Endothelial cell of umbilical vein (primary cell): ENCODE results near the gene SPECC1L.

Source experiments
- CTCF ChIP-seq, 2 donors: IDR thresholded peaks; 1 replicate in 1 of 2; 2 replicates in 1 of 2; pipeline ENCODE4 v1.5.1; 2011; ENCODE audit warnings: low read length in 2 of 2, mild to moderate bottlenecking in 2 of 2, moderate library complexity in 2 of 2, control low read depth in 1 of 2, inconsistent platforms in 1 of 2, low read depth in 1 of 2; ENCODE audit not compliant: insufficient read depth in 1 of 2; ENCODE audit errors: extremely low read depth in 1 of 2
- EZH2 ChIP-seq: IDR thresholded peaks from 2 replicates; pipeline ENCODE4 v1.6.1; 2012; ENCODE audit warnings: borderline replicate concordance, low read depth, mild to moderate bottlenecking, moderate library complexity, low read length, inconsistent platforms; ENCODE audit not compliant: severe bottlenecking
- JUN ChIP-seq: IDR thresholded peaks from 2 replicates; pipeline ENCODE4 v1.6.1; 2011; ENCODE audit warnings: borderline replicate concordance, low read depth; ENCODE audit not compliant: insufficient read length, insufficient read depth
- MAX ChIP-seq: IDR thresholded peaks from 2 replicates; pipeline ENCODE4 v1.6.1; 2011; ENCODE audit not compliant: insufficient read depth, insufficient read length
- MYC ChIP-seq: IDR thresholded peaks from one replicate; pipeline ENCODE4 v1.6.1; 2011; ENCODE audit warnings: mild to moderate bottlenecking, low read depth, low read length
- POLR2A ChIP-seq: IDR thresholded peaks from 2 replicates; pipeline ENCODE4 v1.6.1; 2012; ENCODE audit warnings: low read depth, mild to moderate bottlenecking, control low read depth, low read length
- POLR2AphosphoS5 ChIP-seq: IDR thresholded peaks from 2 replicates; pipeline ENCODE4 v1.6.1; 2012; ENCODE audit warnings: low read depth, mild to moderate bottlenecking, control low read depth, low read length, moderate library complexity; ENCODE audit not compliant: insufficient read depth

- TF ChIP-seq POLR2AphosphoS5, result no peak
- no peak for TF ChIP-seq POLR2A
- no peak for TF ChIP-seq CTCF (IDR thresholded peaks at IDR 0.05; ENCODE audit: extremely low read depth in 1 of 2, insufficient read depth in 1 of 2, low read depth in 1 of 2, low read length in 2 of 2)
- TF ChIP-seq JUN, result no peak
- TF ChIP-seq EZH2, result no peak
- TF ChIP-seq MAX, result no peak
- TF ChIP-seq MYC, result no peak
Observed at GRCh38 chr22:24405631-24406321, 135.1 kb downstream of the SPECC1L start.
